Calu3 (cell line): ENCODE measurements around the gene CD300LG. TPM values are rescaled to one million over a fixed set of nuclear protein-coding genes. Genes with fewer than 3 reads are reported as not detected.

Experiments used
- BruUV-seq: library from RNA; stranded (reverse); fragments of 400-500 nt; replicated peaks from 2 replicates; lab custom pipeline; 2021; lab: Mats Ljungman, UMichigan
- CTCF ChIA-PET: fragments of 300-600 bp; sonication (Branson Sonifier 250); formaldehyde crosslinking; loops from one replicate; lab custom pipeline; 2022; ENCODE audit warnings: antibody characterized with exemption; lab: Charles Lee
- DNase-seq: peaks from one replicate; pipeline ENCODE4 v3.0.0; 2022
- H3K27ac Mint-ChIP-seq: one replicate; pipeline ENCODE4 v1.8.0; 2022; ENCODE audit warnings: mixed read lengths; ENCODE audit not compliant: unreplicated experiment
- H3K27me3 Mint-ChIP-seq: one replicate; pipeline ENCODE4 v1.8.0; 2022; ENCODE audit warnings: mixed read lengths; ENCODE audit not compliant: unreplicated experiment
- H3K36me3 Mint-ChIP-seq: one replicate; pipeline ENCODE4 v1.8.0; 2022; ENCODE audit warnings: mild to moderate bottlenecking, moderate library complexity, mixed read lengths; ENCODE audit not compliant: insufficient read depth, unreplicated experiment
- H3K4me1 Mint-ChIP-seq: one replicate; pipeline ENCODE4 v1.8.0; 2022; ENCODE audit warnings: mild to moderate bottlenecking, low read depth, mixed read lengths; ENCODE audit not compliant: unreplicated experiment
- H3K4me3 Mint-ChIP-seq: one replicate; pipeline ENCODE4 v1.8.0; 2022; ENCODE audit warnings: mild to moderate bottlenecking, low read depth, moderate library complexity, mixed read lengths; ENCODE audit not compliant: unreplicated experiment
- H3K9me3 Mint-ChIP-seq: one replicate; pipeline ENCODE4 v1.8.0; 2022; ENCODE audit warnings: low read depth, mixed read lengths; ENCODE audit not compliant: unreplicated experiment
- CTCF ChIP-seq: fragments of 200-600 bp; IDR thresholded peaks from one replicate; pipeline ENCODE4 v1.8.0; 2022; ENCODE audit warnings: antibody characterized with exemption; ENCODE audit not compliant: unreplicated experiment
- intact Hi-C: fragments of 100-400 bp; cut with micrococcal nuclease; formaldehyde crosslinking; loops from one replicate; pipeline ENCODE4 v1.10.0; 2022; ENCODE audit not compliant: unreplicated experiment
- total RNA-seq: library from RNA; stranded (reverse); gene quantifications from 2 replicates; pipeline ENCODE4 v1.2.3, GENCODE V29; 2022

The CD300LG gene
- total RNA-seq, 1 experiment from 2014 or later = not detected

- peaks cover 11% of the 10 kb centered on the region for H3K4me1 Mint-ChIP-seq
- peaks cover 86% of the 10 kb centered on the region for H3K27me3 Mint-ChIP-seq
- H3K4me3 Mint-ChIP-seq = peak overlapping the region; percentile 75
- CTCF ChIA-PET = interaction anchor here (0.5 kb wide), 1 partner anchor 478 kb away, joined by 3 read pairs; no protein-coding TSS in a partner anchor
- no peaks in the 10 kb centered on the region for H3K9me3 Mint-ChIP-seq
- BruUV-seq = no TSS peak
- no peak overlapping the region for H3K27ac Mint-ChIP-seq
- DNase-seq = peak; percentile 66
- TF ChIP-seq CTCF = no peak
- no peaks in the 10 kb centered on the region for H3K36me3 Mint-ChIP-seq
- intact Hi-C loops = loop anchor here (10.0 kb wide), 1 partner anchor 123 kb away; no protein-coding TSS in a partner anchor
These were observed 25.1 kb downstream of the CD300LG start for GRCh38 chr17:43871946-43872690.

- CTCF ChIA-PET = no interaction called here
- TF ChIP-seq CTCF = peak; percentile 18
- intact Hi-C loops = loop anchor here (10.0 kb wide), 1 partner anchor 122 kb away; no protein-coding TSS in a partner anchor
- H3K27me3 Mint-ChIP-seq = peaks cover 77% of the 10 kb centered on the region
- no peak overlapping the region for H3K27ac Mint-ChIP-seq
- no peaks in the 10 kb centered on the region for H3K9me3 Mint-ChIP-seq
- DNase-seq = no peak
- no peak overlapping the region for H3K4me3 Mint-ChIP-seq
- peaks cover 11% of the 10 kb centered on the region for H3K4me1 Mint-ChIP-seq
- no TSS peak for BruUV-seq
- no peaks in the 10 kb centered on the region for H3K36me3 Mint-ChIP-seq
These were observed 26.1 kb downstream of the CD300LG start for GRCh38 chr17:43873091-43873490.

GRCh38 chr17:43873815-43874214 lies 26.8 kb downstream of the CD300LG start:
- peaks cover 70% of the 10 kb centered on the region for H3K27me3 Mint-ChIP-seq
- no peak for DNase-seq
- peaks cover 14% of the 10 kb centered on the region for H3K4me1 Mint-ChIP-seq
- intact Hi-C loops = loop anchor here (10.0 kb wide), 1 partner anchor 121 kb away; no protein-coding TSS in a partner anchor
- no peak overlapping the region for H3K27ac Mint-ChIP-seq
- H3K36me3 Mint-ChIP-seq = no peaks in the 10 kb centered on the region
- H3K4me3 Mint-ChIP-seq = no peak overlapping the region
- no peak for TF ChIP-seq CTCF
- CTCF ChIA-PET = no interaction called here
- no TSS peak for BruUV-seq
- no peaks in the 10 kb centered on the region for H3K9me3 Mint-ChIP-seq

GRCh38 chr17:43874293-43874692 lies 27.3 kb downstream of the CD300LG start:
- Mint-ChIP-seq H3K27ac (no peak overlapping the region), H3K36me3 (no peaks in the 10 kb centered on the region), H3K9me3 (no peaks in the 10 kb centered on the region), H3K27me3 (peaks cover 65% of the 10 kb centered on the region), H3K4me1 (peaks cover 18% of the 10 kb centered on the region), H3K4me3 (no peak overlapping the region)
- CTCF ChIA-PET = no interaction called here
- intact Hi-C loops = loop anchor here (10.0 kb wide), 1 partner anchor 121 kb away; no protein-coding TSS in a partner anchor
- BruUV-seq = no TSS peak
- no peak for TF ChIP-seq CTCF
- no peak for DNase-seq
